WTC11 (cell line): Measurements from ENCODE around the gene AMIGO1. TPM values are rescaled to one million over a fixed set of nuclear protein-coding genes. Genes with fewer than 3 reads are reported as not detected.

ENCODE experiments used
- ATAC-seq: fragments of 200-7000 bp; cut with Tn5 transposase; 2 replicates; pipeline ENCODE4 v1.10.0; 2021; ENCODE audit warnings: mild to moderate bottlenecking, moderate library complexity
- CTCF ChIA-PET: fragments of 300-600 bp; sonication (Branson Sonifier 250); formaldehyde crosslinking; loops from one replicate; lab custom pipeline; 2021; ENCODE audit warnings: antibody characterized with exemption; lab: Charles Lee
- POLR2A ChIA-PET: fragments of 350-600 bp; sonication (Branson Sonifier 250); formaldehyde crosslinking; loops from one replicate; lab custom pipeline; 2021; ENCODE audit warnings: antibody characterized with exemption; lab: Charles Lee
- DNase-seq: peaks from one replicate; pipeline ENCODE4 v3.0.0; 2021; ENCODE audit warnings: low spot score
- H3K27ac Mint-ChIP-seq: 2 replicates; pipeline ENCODE4 v1.8.0; 2021; ENCODE audit warnings: mixed read lengths
- H3K27me3 Mint-ChIP-seq: 2 replicates; pipeline ENCODE4 v1.8.0; 2021; ENCODE audit warnings: low read depth, mild to moderate bottlenecking, moderate library complexity, mixed read lengths
- H3K36me3 Mint-ChIP-seq: 2 replicates; pipeline ENCODE4 v1.8.0; 2021; ENCODE audit warnings: mixed read lengths
- H3K4me1 Mint-ChIP-seq: 2 replicates; pipeline ENCODE4 v1.8.0; 2022; ENCODE audit warnings: mixed read lengths
- H3K4me3 Mint-ChIP-seq: 2 replicates; pipeline ENCODE4 v1.8.0; 2021; ENCODE audit warnings: mild to moderate bottlenecking, moderate library complexity, mixed read lengths
- H3K9me3 Mint-ChIP-seq: 2 replicates; pipeline ENCODE4 v1.8.0; 2021; ENCODE audit warnings: mixed read lengths
- ATF6 ChIP-seq: sonication (generic); formaldehyde crosslinking; IDR thresholded peaks from 2 replicates; pipeline ENCODE4 v1.8.1; 2023; ENCODE audit warnings: mild to moderate bottlenecking, missing genetic modification reagents
- HMGA2 ChIP-seq: fragments of 250-450 bp; sonication (Bioruptor Pico); IDR thresholded peaks from 2 replicates; pipeline ENCODE4 v1.4.0; 2021; ENCODE audit warnings: mild to moderate bottlenecking, moderate library complexity
- JAZF1 ChIP-seq: fragments of 250-450 bp; sonication (Bioruptor Pico); IDR thresholded peaks from 2 replicates; pipeline ENCODE4 v1.9.0; 2021; ENCODE audit warnings: moderate library complexity, mild to moderate bottlenecking, inconsistent platforms
- MYBL2 ChIP-seq: sonication (generic); formaldehyde crosslinking; IDR thresholded peaks from 2 replicates; pipeline ENCODE4 v1.8.1; 2023; ENCODE audit warnings: mild to moderate bottlenecking, moderate library complexity, missing genetic modification reagents
- PREB ChIP-seq: sonication (generic); formaldehyde crosslinking; IDR thresholded peaks from 2 replicates; pipeline ENCODE4 v1.8.1; 2022; ENCODE audit warnings: mild to moderate bottlenecking, missing genetic modification reagents, moderate library complexity, borderline replicate concordance
- USF2 ChIP-seq: sonication (generic); formaldehyde crosslinking; IDR thresholded peaks from 2 replicates; pipeline ENCODE4 v1.8.1; 2023; ENCODE audit warnings: mild to moderate bottlenecking, missing genetic modification reagents, moderate library complexity
- ZNF121 ChIP-seq: sonication (generic); formaldehyde crosslinking; IDR thresholded peaks from 2 replicates; pipeline ENCODE4 v1.8.0; 2023; ENCODE audit warnings: missing genetic modification reagents
- ZNF232 ChIP-seq: sonication (generic); formaldehyde crosslinking; IDR thresholded peaks from 2 replicates; pipeline ENCODE4 v1.8.0; 2022; ENCODE audit warnings: mild to moderate bottlenecking, missing genetic modification reagents
- total RNA-seq: library from RNA; stranded (reverse); gene quantifications from 3 replicates; pipeline ENCODE4 v1.2.3, GENCODE V29; 2021
- TF ChIP-seq, protein P1 (sequence below): sonication (generic); formaldehyde crosslinking; conservative IDR thresholded peaks from 2 replicates; pipeline ENCODE4 v1.8.1; 2023; ENCODE audit warnings: mild to moderate bottlenecking, low read depth, missing genetic modification reagents, moderate library complexity
- TF ChIP-seq, protein P2 (sequence below): fragments of 250-450 bp; sonication (Bioruptor Pico); IDR thresholded peaks from 2 replicates; pipeline ENCODE4 v1.9.0; 2021; ENCODE audit warnings: mild to moderate bottlenecking, borderline replicate concordance
- TF ChIP-seq, protein P3 (sequence below): sonication (generic); formaldehyde crosslinking; IDR thresholded peaks from 2 replicates; pipeline ENCODE4 v1.8.1; 2023; ENCODE audit warnings: mild to moderate bottlenecking, missing genetic modification reagents, moderate library complexity
- TF ChIP-seq, protein P4 (sequence below): sonication (generic); formaldehyde crosslinking; IDR thresholded peaks from 2 replicates; pipeline ENCODE4 v1.8.0; 2023; ENCODE audit warnings: mild to moderate bottlenecking, missing genetic modification reagents
- TF ChIP-seq, protein P5 (sequence below): fragments of 200-600 bp; IDR thresholded peaks from 2 replicates; pipeline ENCODE4 v1.8.0; 2022; ENCODE audit warnings: antibody characterized with exemption

Gene AMIGO1
- total RNA-seq, 1 experiment from 2014 or later = 2.4 TPM

DNA sequence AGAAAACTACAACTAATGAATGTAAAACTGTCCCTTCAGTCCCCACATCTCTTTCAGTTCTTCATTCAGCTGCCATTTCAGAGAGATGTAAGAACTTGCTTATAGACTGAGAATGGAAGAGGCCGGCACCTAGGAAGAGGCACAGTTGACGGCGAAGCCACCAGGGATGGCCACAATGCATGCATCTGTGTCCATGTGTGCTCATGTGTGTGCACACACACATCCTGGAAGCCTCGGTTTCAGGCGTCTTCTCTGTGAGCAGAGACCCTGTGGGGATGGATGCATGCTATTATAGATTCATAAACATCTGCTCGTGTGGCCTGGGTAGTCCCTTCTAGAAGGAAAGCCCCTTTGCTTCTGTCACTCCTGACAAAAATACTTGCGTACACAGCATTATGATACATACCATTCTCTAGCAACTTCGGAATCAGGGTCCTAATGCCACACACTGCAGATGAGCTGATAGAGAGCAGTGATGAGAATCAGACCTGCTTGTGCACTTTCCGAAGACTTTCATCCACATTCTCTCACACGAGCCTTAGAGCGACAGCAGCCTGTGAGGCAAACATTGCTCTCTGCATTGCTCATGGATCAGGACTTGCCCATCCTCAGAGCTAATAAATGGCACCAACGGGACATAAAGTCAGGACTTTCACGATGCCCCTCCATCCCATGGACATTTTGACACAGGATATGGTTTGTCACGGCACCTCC lies 17.7 kb upstream of the AMIGO1 start:
- Mint-ChIP-seq H3K4me3 (no peak overlapping the region), H3K9me3 (peaks cover 7% of the 10 kb centered on the region), H3K27ac (no peak overlapping the region), H3K36me3 (no peaks in the 10 kb centered on the region), H3K27me3 (peaks cover 13% of the 10 kb centered on the region), H3K4me1 (peaks cover 6% of the 10 kb centered on the region)
- DNase-seq (no peak), ATAC-seq (no peak)
- CTCF ChIA-PET = interaction anchor here (1.4 to 16.4 kb wide), 2 partner anchors 33 to 103 kb away, joined by 3 to 740 read pairs; partner anchors contain the start of gene CYB561D1
- POLR2A ChIA-PET = no interaction called here
- TF ChIP-seq, protein P1, sequence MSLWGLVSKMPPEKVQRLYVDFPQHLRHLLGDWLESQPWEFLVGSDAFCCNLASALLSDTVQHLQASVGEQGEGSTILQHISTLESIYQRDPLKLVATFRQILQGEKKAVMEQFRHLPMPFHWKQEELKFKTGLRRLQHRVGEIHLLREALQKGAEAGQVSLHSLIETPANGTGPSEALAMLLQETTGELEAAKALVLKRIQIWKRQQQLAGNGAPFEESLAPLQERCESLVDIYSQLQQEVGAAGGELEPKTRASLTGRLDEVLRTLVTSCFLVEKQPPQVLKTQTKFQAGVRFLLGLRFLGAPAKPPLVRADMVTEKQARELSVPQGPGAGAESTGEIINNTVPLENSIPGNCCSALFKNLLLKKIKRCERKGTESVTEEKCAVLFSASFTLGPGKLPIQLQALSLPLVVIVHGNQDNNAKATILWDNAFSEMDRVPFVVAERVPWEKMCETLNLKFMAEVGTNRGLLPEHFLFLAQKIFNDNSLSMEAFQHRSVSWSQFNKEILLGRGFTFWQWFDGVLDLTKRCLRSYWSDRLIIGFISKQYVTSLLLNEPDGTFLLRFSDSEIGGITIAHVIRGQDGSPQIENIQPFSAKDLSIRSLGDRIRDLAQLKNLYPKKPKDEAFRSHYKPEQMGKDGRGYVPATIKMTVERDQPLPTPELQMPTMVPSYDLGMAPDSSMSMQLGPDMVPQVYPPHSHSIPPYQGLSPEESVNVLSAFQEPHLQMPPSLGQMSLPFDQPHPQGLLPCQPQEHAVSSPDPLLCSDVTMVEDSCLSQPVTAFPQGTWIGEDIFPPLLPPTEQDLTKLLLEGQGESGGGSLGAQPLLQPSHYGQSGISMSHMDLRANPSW (CRISPR knock-in tag) = no peak

DNA sequence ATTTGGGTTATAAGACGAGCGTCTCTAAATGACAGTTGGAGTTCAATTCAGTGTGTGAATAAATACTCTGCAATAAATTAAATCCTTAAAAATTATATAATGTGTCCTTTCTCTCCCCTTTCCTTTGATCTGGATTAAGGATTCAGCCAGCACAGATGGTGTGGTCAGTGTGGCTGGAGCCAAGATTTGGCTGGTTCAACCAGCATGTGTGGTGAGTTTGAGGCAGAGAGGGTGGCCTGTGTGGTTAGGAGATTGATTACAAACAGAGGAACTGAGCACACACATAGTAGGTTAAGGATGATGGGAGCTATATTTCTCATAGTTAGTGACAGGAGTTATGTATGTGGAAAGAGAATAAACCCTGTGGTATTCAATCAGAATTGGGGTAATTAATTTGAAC lies 14.2 kb upstream of the AMIGO1 start:
- H3K27ac Mint-ChIP-seq = no peak overlapping the region
- DNase-seq (no peak), ATAC-seq (no peak)
- no peaks in the 10 kb centered on the region for H3K36me3 Mint-ChIP-seq
- CTCF ChIA-PET = interaction anchor here (0.5 to 3.7 kb wide), 2 partner anchors 9 to 10 kb away, joined by 4 to 14 read pairs; no protein-coding TSS in a partner anchor
- peaks cover 6% of the 10 kb centered on the region for H3K27me3 Mint-ChIP-seq
- peaks cover 7% of the 10 kb centered on the region for H3K9me3 Mint-ChIP-seq
- TF ChIP-seq, protein P2, sequence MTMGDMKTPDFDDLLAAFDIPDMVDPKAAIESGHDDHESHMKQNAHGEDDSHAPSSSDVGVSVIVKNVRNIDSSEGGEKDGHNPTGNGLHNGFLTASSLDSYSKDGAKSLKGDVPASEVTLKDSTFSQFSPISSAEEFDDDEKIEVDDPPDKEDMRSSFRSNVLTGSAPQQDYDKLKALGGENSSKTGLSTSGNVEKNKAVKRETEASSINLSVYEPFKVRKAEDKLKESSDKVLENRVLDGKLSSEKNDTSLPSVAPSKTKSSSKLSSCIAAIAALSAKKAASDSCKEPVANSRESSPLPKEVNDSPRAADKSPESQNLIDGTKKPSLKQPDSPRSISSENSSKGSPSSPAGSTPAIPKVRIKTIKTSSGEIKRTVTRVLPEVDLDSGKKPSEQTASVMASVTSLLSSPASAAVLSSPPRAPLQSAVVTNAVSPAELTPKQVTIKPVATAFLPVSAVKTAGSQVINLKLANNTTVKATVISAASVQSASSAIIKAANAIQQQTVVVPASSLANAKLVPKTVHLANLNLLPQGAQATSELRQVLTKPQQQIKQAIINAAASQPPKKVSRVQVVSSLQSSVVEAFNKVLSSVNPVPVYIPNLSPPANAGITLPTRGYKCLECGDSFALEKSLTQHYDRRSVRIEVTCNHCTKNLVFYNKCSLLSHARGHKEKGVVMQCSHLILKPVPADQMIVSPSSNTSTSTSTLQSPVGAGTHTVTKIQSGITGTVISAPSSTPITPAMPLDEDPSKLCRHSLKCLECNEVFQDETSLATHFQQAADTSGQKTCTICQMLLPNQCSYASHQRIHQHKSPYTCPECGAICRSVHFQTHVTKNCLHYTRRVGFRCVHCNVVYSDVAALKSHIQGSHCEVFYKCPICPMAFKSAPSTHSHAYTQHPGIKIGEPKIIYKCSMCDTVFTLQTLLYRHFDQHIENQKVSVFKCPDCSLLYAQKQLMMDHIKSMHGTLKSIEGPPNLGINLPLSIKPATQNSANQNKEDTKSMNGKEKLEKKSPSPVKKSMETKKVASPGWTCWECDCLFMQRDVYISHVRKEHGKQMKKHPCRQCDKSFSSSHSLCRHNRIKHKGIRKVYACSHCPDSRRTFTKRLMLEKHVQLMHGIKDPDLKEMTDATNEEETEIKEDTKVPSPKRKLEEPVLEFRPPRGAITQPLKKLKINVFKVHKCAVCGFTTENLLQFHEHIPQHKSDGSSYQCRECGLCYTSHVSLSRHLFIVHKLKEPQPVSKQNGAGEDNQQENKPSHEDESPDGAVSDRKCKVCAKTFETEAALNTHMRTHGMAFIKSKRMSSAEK = no peak
- TF ChIP-seq ZNF121 (CRISPR knock-in tag) (no peak), ATF6 (CRISPR knock-in tag) (no peak), JAZF1 (CRISPR knock-in tag) (no peak), USF2 (CRISPR knock-in tag) (no peak), MYBL2 (CRISPR knock-in tag) (no peak), PREB (CRISPR knock-in tag) (no peak), ZNF232 (no peak), HMGA2 (CRISPR knock-in tag) (no peak)
- TF ChIP-seq, protein P3, sequence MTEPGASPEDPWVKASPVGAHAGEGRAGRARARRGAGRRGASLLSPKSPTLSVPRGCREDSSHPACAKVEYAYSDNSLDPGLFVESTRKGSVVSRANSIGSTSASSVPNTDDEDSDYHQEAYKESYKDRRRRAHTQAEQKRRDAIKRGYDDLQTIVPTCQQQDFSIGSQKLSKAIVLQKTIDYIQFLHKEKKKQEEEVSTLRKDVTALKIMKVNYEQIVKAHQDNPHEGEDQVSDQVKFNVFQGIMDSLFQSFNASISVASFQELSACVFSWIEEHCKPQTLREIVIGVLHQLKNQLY (CRISPR knock-in tag) = no peak
- TF ChIP-seq, protein P4, sequence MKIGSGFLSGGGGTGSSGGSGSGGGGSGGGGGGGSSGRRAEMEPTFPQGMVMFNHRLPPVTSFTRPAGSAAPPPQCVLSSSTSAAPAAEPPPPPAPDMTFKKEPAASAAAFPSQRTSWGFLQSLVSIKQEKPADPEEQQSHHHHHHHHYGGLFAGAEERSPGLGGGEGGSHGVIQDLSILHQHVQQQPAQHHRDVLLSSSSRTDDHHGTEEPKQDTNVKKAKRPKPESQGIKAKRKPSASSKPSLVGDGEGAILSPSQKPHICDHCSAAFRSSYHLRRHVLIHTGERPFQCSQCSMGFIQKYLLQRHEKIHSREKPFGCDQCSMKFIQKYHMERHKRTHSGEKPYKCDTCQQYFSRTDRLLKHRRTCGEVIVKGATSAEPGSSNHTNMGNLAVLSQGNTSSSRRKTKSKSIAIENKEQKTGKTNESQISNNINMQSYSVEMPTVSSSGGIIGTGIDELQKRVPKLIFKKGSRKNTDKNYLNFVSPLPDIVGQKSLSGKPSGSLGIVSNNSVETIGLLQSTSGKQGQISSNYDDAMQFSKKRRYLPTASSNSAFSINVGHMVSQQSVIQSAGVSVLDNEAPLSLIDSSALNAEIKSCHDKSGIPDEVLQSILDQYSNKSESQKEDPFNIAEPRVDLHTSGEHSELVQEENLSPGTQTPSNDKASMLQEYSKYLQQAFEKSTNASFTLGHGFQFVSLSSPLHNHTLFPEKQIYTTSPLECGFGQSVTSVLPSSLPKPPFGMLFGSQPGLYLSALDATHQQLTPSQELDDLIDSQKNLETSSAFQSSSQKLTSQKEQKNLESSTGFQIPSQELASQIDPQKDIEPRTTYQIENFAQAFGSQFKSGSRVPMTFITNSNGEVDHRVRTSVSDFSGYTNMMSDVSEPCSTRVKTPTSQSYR (CRISPR knock-in tag) = no peak
- TF ChIP-seq, protein P5, sequence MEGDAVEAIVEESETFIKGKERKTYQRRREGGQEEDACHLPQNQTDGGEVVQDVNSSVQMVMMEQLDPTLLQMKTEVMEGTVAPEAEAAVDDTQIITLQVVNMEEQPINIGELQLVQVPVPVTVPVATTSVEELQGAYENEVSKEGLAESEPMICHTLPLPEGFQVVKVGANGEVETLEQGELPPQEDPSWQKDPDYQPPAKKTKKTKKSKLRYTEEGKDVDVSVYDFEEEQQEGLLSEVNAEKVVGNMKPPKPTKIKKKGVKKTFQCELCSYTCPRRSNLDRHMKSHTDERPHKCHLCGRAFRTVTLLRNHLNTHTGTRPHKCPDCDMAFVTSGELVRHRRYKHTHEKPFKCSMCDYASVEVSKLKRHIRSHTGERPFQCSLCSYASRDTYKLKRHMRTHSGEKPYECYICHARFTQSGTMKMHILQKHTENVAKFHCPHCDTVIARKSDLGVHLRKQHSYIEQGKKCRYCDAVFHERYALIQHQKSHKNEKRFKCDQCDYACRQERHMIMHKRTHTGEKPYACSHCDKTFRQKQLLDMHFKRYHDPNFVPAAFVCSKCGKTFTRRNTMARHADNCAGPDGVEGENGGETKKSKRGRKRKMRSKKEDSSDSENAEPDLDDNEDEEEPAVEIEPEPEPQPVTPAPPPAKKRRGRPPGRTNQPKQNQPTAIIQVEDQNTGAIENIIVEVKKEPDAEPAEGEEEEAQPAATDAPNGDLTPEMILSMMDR = no peak
- no peak overlapping the region for H3K4me3 Mint-ChIP-seq
- POLR2A ChIA-PET = no interaction called here
- no peaks in the 10 kb centered on the region for H3K4me1 Mint-ChIP-seq
